ENCODE data around the gene EIF2A. TPM values are rescaled to one million over a fixed set of nuclear protein-coding genes. Genes with fewer than 3 reads are reported as not detected.

EIF2A gene
- total RNA-seq, 1 donor: 238 TPM

DNA sequence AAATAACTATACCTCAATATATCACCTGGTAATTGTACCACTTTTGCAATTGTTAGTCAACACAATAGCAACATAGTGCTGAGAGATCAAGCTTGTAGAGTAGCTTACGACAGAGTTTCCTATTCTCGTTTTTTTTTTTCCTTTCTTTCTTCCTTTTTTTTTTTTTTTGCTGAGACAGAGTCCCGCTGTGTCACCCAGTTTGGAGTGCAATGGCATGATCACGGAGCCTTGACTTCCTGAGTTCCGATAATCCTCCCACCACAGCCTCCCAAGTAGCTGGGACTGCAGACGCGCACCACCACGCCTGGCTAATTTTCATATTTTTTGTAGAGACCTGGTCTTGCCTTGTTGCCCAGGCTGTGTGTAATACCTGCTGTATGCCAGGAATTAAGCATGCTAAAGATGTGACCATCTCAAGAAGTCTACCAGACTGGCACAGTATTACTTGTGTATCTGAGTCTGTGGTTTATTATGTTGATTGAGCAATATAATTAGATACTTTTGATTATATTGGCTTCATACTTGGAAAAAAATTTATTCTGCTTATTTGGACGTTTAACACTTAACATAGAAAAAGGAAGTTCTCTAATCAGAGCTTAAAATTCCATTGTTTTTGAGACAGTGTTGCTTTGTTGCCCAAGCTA lies 59.5 kb downstream of the EIF2A start:
- Histone ChIP-seq H3K27me3 (ENCODE audit: insufficient read depth, low read length) (no peaks in the 10 kb centered on the region), H3K36me3 (ENCODE audit: insufficient read depth, low read length) (no peaks in the 10 kb centered on the region), H3K4me2 (ENCODE audit: insufficient read depth, low read length) (no peak overlapping the region), H2AFZ (ENCODE audit: low read length) (no peak overlapping the region), H3K27ac (ENCODE audit: low read depth, low read length) (no peak overlapping the region), H4K20me1 (ENCODE audit: insufficient read depth, low read length) (peaks cover 28% of the 10 kb centered on the region), H3K4me1 (ENCODE audit: insufficient read depth, low read length) (peaks cover 16% of the 10 kb centered on the region), H3K79me2 (ENCODE audit: insufficient read depth, low read length) (peaks cover 91% of the 10 kb centered on the region), H3K9me3 (ENCODE audit: low read depth, low read length) (no peaks in the 10 kb centered on the region), H3K4me3 (ENCODE audit: insufficient read depth, low read length) (no peak overlapping the region)
- DNase-seq (ENCODE audit: insufficient read length, low spot score, missing footprints): no peak
- TF ChIP-seq, protein P1, sequence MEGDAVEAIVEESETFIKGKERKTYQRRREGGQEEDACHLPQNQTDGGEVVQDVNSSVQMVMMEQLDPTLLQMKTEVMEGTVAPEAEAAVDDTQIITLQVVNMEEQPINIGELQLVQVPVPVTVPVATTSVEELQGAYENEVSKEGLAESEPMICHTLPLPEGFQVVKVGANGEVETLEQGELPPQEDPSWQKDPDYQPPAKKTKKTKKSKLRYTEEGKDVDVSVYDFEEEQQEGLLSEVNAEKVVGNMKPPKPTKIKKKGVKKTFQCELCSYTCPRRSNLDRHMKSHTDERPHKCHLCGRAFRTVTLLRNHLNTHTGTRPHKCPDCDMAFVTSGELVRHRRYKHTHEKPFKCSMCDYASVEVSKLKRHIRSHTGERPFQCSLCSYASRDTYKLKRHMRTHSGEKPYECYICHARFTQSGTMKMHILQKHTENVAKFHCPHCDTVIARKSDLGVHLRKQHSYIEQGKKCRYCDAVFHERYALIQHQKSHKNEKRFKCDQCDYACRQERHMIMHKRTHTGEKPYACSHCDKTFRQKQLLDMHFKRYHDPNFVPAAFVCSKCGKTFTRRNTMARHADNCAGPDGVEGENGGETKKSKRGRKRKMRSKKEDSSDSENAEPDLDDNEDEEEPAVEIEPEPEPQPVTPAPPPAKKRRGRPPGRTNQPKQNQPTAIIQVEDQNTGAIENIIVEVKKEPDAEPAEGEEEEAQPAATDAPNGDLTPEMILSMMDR (IDR thresholded peaks at IDR 0.05; ENCODE audit: extremely low read depth, low read depth, low read length): no peak

DNA sequence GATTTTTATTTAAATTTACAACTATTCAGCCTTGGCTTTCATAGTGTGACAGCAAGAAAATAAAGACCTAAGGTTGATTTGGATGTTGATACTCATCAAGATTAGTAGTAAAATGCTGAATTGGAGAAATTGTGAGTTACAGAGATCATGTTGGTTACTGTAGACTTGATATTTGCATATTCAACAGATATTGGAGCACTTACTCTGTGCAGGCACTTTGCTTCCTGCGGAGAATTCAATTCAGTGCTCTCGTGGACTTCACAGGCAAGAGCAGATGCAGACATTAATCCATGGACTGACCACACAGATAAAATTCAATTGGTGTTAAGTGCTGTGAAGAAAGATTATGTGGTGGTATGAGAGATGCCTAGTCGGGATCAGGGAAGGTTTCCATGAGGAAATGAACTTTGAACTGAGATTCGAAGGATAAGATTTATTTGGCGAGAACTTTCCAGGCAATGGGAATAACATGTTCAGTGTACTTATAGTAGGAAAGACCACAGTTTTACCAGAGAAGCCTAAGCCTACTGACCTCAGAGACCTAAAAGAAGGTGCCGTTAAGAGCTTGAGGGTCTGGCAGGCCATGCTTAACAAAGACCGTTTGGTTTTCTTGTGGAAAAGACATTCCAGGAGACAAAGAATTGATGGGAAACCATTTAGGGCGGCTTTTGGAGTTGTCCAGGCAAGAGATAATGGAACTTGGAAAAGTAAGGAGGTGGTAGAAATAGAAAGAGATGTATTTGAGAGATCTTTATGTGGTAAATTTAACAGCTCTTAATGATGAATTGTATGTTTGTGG lies 60.9 kb downstream of the EIF2A start:
- H2AFZ ChIP-seq (ENCODE audit: low read length): no peak overlapping the region
- H3K27me3 ChIP-seq (ENCODE audit: insufficient read depth, low read length): no peaks in the 10 kb centered on the region
- no peaks in the 10 kb centered on the region for H3K9me3 ChIP-seq (ENCODE audit: low read depth, low read length)
- H3K4me1 ChIP-seq (ENCODE audit: insufficient read depth, low read length): peaks cover 13% of the 10 kb centered on the region
- DNase-seq (ENCODE audit: insufficient read length, low spot score, missing footprints): no peak
- H4K20me1 ChIP-seq (ENCODE audit: insufficient read depth, low read length): peaks cover 32% of the 10 kb centered on the region
- H3K27ac ChIP-seq (ENCODE audit: low read depth, low read length): no peak overlapping the region
- H3K36me3 ChIP-seq (ENCODE audit: insufficient read depth, low read length): no peaks in the 10 kb centered on the region
- H3K79me2 ChIP-seq (ENCODE audit: insufficient read depth, low read length): peaks cover 95% of the 10 kb centered on the region
- TF ChIP-seq, protein P1 (IDR thresholded peaks at IDR 0.05; ENCODE audit: extremely low read depth, low read depth, low read length): no peak
- H3K4me2 ChIP-seq (ENCODE audit: insufficient read depth, low read length): no peak overlapping the region
- no peak overlapping the region for H3K4me3 ChIP-seq (ENCODE audit: insufficient read depth, low read length)

DNA sequence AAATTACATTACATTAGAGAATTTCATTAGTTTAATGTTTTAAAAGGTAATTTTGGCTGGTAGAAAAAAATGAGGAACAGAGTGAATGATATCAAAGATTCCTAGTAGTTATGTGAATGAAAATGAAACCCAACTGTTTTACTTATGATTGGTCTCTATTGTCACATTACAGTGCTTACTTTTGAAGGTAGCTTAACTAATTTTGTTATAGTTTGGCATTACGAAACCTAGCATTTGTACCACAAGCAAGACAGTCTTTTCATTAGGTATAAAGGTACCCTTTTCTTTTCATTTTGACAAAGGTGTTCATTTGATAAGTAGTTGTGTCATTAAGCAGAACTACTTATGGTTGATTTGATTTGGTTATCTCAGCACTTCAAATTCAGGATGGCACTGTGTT lies 63.4 kb downstream of the EIF2A start:
- Histone ChIP-seq H3K4me1 (ENCODE audit: insufficient read depth, low read length) (peaks cover 10% of the 10 kb centered on the region), H3K36me3 (ENCODE audit: insufficient read depth, low read length) (no peaks in the 10 kb centered on the region), H3K27ac (ENCODE audit: low read depth, low read length) (no peak overlapping the region), H4K20me1 (ENCODE audit: insufficient read depth, low read length) (peaks cover 35% of the 10 kb centered on the region), H3K4me3 (ENCODE audit: insufficient read depth, low read length) (no peak overlapping the region), H2AFZ (ENCODE audit: low read length) (no peak overlapping the region), H3K79me2 (ENCODE audit: insufficient read depth, low read length) (peaks cover 95% of the 10 kb centered on the region), H3K27me3 (ENCODE audit: insufficient read depth, low read length) (no peaks in the 10 kb centered on the region), H3K4me2 (ENCODE audit: insufficient read depth, low read length) (no peak overlapping the region), H3K9me3 (ENCODE audit: low read depth, low read length) (no peaks in the 10 kb centered on the region)
- DNase-seq (ENCODE audit: insufficient read length, low spot score, missing footprints): no peak
- TF ChIP-seq, protein P1 (IDR thresholded peaks at IDR 0.05; ENCODE audit: extremely low read depth, low read depth, low read length): no peak

DNA sequence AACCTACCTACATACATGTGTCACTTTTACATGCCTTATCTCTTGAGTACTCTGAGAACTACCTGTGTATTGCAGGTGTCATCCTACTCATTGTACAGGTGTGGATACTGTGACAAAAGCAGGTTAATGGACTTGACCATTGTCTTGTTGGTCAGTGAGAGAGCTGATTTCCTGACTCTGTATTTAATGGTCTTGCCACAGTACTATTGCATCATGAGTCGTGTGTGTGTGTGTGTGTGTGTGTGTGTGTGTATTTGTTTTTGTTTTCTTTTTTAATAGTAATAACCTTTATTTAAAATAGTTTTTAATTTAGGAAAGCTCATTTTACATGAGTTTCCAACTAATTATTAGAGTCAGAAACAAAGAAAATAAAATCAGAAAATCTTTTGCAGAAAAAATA lies 64.2 kb downstream of the EIF2A start:
- TF ChIP-seq, protein P1 (IDR thresholded peaks at IDR 0.05; ENCODE audit: extremely low read depth, low read depth, low read length): no peak
- Histone ChIP-seq H4K20me1 (ENCODE audit: insufficient read depth, low read length) (peaks cover 35% of the 10 kb centered on the region), H2AFZ (ENCODE audit: low read length) (no peak overlapping the region), H3K4me2 (ENCODE audit: insufficient read depth, low read length) (no peak overlapping the region), H3K4me3 (ENCODE audit: insufficient read depth, low read length) (no peak overlapping the region), H3K36me3 (ENCODE audit: insufficient read depth, low read length) (no peaks in the 10 kb centered on the region), H3K4me1 (ENCODE audit: insufficient read depth, low read length) (peaks cover 2% of the 10 kb centered on the region), H3K79me2 (ENCODE audit: insufficient read depth, low read length) (peaks cover 87% of the 10 kb centered on the region), H3K27ac (ENCODE audit: low read depth, low read length) (no peak overlapping the region), H3K27me3 (ENCODE audit: insufficient read depth, low read length) (no peaks in the 10 kb centered on the region), H3K9me3 (ENCODE audit: low read depth, low read length) (no peaks in the 10 kb centered on the region)
- no peak for DNase-seq (ENCODE audit: insufficient read length, low spot score, missing footprints)
